GM06990 (cell line): ENCODE data around the gene POU2AF2.

ENCODE experiments used
- DNase-seq: peaks from one replicate; pipeline ENCODE4 v3.0.0-alpha.2; 2011; ENCODE audit not compliant: insufficient read length; ENCODE audit errors: extremely low read depth
- H3K27me3 ChIP-seq: replicated peaks from 2 replicates; pipeline ENCODE4 v1.6.0; 2011; ENCODE audit warnings: low read length; ENCODE audit not compliant: control insufficient read depth, insufficient read depth
- H3K36me3 ChIP-seq: 2 replicates; pipeline ENCODE4 v1.5.1; 2011; ENCODE audit warnings: low read length; ENCODE audit not compliant: control insufficient read depth, insufficient read depth
- H3K4me3 ChIP-seq: replicated peaks from 2 replicates; pipeline ENCODE4 v1.5.1; 2011; ENCODE audit warnings: low read depth, mild to moderate bottlenecking, control low read depth, low read length
- TF ChIP-seq, protein P1 (sequence below): IDR thresholded peaks from 2 replicates; pipeline ENCODE4 v1.5.1; 2011; ENCODE audit warnings: low read length, control low read depth, mild to moderate bottlenecking, inconsistent platforms; ENCODE audit not compliant: insufficient read depth, poor library complexity, severe bottlenecking

POU2AF2 gene

DNA sequence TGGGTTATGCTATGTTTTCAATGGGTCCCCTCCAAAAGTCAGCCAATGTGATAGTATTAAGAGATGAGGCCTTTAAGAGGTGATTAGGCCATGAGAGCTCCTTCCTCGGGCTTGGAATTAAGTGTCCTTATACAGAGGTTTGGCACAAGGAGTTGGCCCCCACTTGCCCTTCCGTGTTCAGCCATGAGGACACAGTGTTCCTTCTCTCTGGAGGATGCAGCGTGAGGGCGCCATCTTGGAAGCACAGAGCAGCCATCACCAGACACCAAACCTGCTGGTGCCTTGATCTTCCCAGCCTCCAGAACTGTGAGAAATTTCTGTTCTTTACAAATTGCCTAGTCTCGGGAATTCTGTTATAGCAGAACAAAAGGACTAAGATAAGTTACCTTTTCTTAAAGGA lies 79.7 kb downstream of the POU2AF2 start:
- TF ChIP-seq, protein P1, sequence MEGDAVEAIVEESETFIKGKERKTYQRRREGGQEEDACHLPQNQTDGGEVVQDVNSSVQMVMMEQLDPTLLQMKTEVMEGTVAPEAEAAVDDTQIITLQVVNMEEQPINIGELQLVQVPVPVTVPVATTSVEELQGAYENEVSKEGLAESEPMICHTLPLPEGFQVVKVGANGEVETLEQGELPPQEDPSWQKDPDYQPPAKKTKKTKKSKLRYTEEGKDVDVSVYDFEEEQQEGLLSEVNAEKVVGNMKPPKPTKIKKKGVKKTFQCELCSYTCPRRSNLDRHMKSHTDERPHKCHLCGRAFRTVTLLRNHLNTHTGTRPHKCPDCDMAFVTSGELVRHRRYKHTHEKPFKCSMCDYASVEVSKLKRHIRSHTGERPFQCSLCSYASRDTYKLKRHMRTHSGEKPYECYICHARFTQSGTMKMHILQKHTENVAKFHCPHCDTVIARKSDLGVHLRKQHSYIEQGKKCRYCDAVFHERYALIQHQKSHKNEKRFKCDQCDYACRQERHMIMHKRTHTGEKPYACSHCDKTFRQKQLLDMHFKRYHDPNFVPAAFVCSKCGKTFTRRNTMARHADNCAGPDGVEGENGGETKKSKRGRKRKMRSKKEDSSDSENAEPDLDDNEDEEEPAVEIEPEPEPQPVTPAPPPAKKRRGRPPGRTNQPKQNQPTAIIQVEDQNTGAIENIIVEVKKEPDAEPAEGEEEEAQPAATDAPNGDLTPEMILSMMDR = no peak
- Histone ChIP-seq H3K27me3 (no peaks in the 10 kb centered on the region), H3K4me3 (no peak overlapping the region), H3K36me3 (no peaks in the 10 kb centered on the region)
- DNase-seq = no peak

DNA sequence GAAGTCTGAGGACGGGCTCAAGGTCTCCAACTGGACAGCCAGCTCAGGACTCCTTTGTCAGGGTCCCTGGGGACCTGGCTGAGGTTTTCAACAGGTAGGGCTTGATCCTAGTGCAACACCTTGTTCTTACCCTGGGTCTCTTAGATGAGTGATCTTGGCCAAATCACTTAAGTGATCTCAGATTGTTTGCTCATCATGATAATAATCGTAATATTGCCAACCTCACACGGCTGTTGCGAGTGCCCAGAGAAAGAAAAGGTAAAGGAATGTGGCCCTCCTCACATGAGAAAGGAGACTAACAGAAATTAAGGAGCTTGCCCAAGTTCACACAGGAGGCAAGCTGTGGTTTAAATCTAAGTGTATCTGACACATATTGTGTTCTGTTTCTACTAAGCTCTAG lies 81.3 kb downstream of the POU2AF2 start:
- TF ChIP-seq, protein P1 = no peak
- H3K36me3 ChIP-seq = no peaks in the 10 kb centered on the region
- DNase-seq = no peak
- H3K27me3 ChIP-seq = no peaks in the 10 kb centered on the region
- H3K4me3 ChIP-seq = no peak overlapping the region

DNA sequence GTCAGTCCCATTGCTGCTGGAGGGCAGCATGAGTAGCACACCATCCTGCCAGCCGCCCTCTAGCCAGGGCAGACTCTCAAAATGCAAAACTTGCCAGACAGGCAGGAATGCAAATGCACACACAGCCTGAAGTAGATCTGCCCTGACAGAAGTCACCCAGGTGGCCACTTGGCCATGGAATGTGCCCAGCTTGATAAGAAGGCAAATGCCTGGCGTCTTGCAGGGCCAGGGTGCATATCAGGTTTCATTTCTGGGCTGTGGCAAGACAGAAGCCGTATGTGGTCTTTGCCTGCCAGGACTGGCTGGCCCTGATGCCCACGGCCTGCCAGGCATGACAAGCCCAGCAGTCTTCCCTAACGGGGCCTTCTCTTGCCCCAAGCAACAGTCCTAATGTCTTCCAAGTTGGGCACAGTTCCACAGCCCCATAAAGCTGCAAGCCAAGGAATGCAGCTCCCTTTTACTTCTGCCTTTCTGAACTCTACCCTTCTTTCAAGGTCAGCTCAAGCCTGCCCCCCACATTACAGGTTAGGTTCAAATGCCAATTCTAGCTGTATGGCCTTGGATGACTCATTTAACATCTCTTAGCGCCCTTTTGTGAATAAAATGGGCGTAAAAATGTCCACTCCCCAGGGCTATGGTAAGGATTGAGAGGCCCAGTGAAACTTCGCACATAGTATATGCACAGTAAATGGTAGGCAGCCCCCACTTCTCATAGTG lies 82.5 kb downstream of the POU2AF2 start:
- Histone ChIP-seq H3K27me3 (no peaks in the 10 kb centered on the region), H3K4me3 (no peak overlapping the region), H3K36me3 (no peaks in the 10 kb centered on the region)
- DNase-seq = no peak
- TF ChIP-seq, protein P1 = no peak

DNA sequence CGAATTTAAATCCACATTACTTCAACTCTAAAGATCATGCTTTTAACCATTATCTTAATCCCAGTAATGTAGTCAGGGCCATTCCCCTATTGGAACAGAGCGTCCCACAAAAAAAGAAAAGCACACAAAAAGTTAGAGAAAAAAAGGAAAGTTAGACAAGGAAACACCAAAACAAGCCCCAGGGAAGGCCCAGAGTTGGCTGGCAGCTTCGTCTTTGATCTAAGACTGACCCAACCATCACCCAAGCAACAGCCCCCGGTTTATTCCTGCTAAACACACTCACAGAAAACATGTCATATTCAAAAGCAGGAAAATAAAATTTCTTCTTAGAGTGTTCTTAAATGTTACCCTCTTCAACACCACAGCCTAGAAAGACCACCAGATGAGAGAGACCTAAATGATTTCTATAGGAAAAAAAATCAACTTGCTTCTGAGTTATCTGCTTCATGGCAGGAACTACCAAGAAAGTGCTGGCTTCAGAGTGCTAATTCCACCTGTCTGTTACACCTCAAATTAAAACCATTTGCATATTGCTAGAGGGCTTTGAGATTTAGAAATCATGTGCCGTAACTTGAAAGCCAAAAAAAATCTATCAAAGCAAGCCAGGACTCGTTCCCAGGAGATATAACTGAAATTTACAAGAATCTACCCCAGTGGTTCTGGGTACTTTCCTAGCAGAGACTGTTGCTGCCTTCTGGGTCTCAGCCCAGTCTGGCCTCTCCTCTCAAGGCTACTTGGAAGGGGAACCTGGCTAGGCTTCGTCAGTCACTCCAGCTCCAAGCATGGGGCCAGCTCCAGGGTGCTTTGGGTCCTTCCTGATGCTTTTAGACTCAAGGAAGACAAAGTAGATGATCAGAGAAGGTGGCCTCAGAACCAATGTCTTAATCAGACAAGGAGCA lies 84.0 kb downstream of the POU2AF2 start:
- TF ChIP-seq, protein P1 = no peak

DNA sequence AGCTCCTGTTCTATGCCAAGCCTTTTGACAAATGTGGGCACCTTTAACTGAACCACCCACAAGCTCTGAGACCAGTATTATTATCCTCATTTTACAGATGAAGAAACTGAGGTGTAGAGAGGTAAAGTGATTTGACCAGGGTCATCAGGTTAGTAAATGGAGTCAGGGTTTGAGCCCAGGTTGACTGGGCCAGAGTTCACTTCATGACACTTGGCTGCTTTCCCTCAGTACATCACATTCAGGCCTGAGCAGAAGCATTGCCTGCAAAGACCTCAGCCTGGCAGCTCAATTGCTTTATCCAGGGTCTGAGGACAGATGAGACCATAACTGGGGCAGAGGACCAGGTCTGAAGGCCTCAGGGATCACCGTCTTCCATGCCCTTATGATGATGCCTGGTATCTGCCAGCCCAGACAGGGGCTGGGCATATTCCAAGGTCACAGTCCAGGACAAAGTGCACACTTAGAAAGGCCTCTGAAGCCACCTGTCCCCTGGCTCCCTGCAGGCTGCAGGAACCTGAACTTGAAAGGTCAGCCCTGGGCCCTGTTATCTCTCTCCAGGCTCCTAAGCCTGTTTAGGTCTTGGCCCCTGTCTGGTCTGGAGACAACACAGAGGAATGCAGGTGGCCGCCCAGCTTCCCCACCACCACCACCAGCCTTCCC lies 84.8 kb downstream of the POU2AF2 start:
- TF ChIP-seq, protein P1 = no peak

More for the DNA sequence above, 84.0 kb downstream of the POU2AF2 start:
- Histone ChIP-seq H3K36me3 (no peaks in the 10 kb centered on the region), H3K27me3 (no peaks in the 10 kb centered on the region), H3K4me3 (no peak overlapping the region)
- DNase-seq = no peak

More for the DNA sequence above, 84.8 kb downstream of the POU2AF2 start:
- Histone ChIP-seq H3K27me3 (no peaks in the 10 kb centered on the region), H3K36me3 (no peaks in the 10 kb centered on the region), H3K4me3 (no peak overlapping the region)
- no peak for DNase-seq
